CD14-positive monocyte (primary cell): Measurements from ENCODE around the gene MYO1H. TPM values are rescaled to one million over a fixed set of nuclear protein-coding genes. Genes with fewer than 3 reads are reported as not detected.

Experiments used
- DNase-seq, 3 donors: peaks; one replicate each; pipeline ENCODE4 v3.0.0-alpha.2; 2011 to 2022
- H2AFZ ChIP-seq: 2 replicates; pipeline ENCODE4 v1.6.0; 2012; ENCODE audit warnings: mild to moderate bottlenecking, low read depth, low read length, inconsistent platforms; ENCODE audit not compliant: insufficient read depth, poor library complexity, severe bottlenecking
- H3K27ac ChIP-seq, 2 donors: 1 replicate in 1 of 2; 2 replicates in 1 of 2; pipeline ENCODE4 v1.5.1; 2012 to 2013; ENCODE audit warnings: low read length in 2 of 2, control low read depth in 1 of 2, inconsistent platforms in 1 of 2, low read depth in 1 of 2, mild to moderate bottlenecking in 1 of 2
- H3K27me3 ChIP-seq, 2 donors: one replicate each; pipeline versions ENCODE4 v1.6.0 to v1.6.1; 2011 to 2013; ENCODE audit warnings: low read length in 2 of 2; ENCODE audit not compliant: control insufficient read depth in 2 of 2, insufficient read depth in 2 of 2
- H3K36me3 ChIP-seq, 2 donors: replicated peaks in 1 of 2; 1 replicate in 1 of 2; 2 replicates in 1 of 2; pipeline versions ENCODE4 v1.5.1 to v1.6.1; 2012 to 2013; ENCODE audit warnings: low read length in 2 of 2, control low read depth in 1 of 2, inconsistent platforms in 1 of 2, mild to moderate bottlenecking in 1 of 2; ENCODE audit not compliant: insufficient read depth in 2 of 2, control insufficient read depth in 1 of 2
- H3K4me1 ChIP-seq, 2 donors: 1 replicate in 1 of 2; 2 replicates in 1 of 2; pipeline versions ENCODE4 v1.5.1 to v1.6.1; 2012 to 2013; ENCODE audit warnings: low read length in 2 of 2, control low read depth in 1 of 2, inconsistent platforms in 1 of 2, mild to moderate bottlenecking in 1 of 2, moderate library complexity in 1 of 2; ENCODE audit not compliant: insufficient read depth in 2 of 2, control insufficient read depth in 1 of 2
- H3K4me2 ChIP-seq: replicated peaks from 2 replicates; pipeline ENCODE3; 2012; ENCODE audit warnings: low read length, moderate library complexity, mild to moderate bottlenecking; ENCODE audit not compliant: poor library complexity, severe bottlenecking; ENCODE audit errors: extremely low read depth
- H3K4me3 ChIP-seq, 3 experiments: fragments of 200-600 bp in 1 of 3; sonication (generic) in 1 of 3; replicated peaks in 1 of 3; 1 replicate in 2 of 3; 2 replicates in 1 of 3; pipeline ENCODE4 v1.5.1; 2011 to 2013; ENCODE audit warnings: low read length in 3 of 3, mild to moderate bottlenecking in 3 of 3, control low read depth in 2 of 3, low read depth in 2 of 3, inconsistent platforms in 1 of 3, moderate library complexity in 1 of 3
- H3K79me2 ChIP-seq: 2 replicates; pipeline ENCODE4 v1.6.0; 2012; ENCODE audit warnings: mild to moderate bottlenecking, control low read depth, inconsistent platforms, low read length, moderate library complexity; ENCODE audit not compliant: insufficient read depth
- H3K9ac ChIP-seq: 2 replicates; pipeline ENCODE4 v1.6.0; 2017; ENCODE audit warnings: low read length, mild to moderate bottlenecking; ENCODE audit not compliant: insufficient read depth, poor library complexity, severe bottlenecking
- H3K9me3 ChIP-seq, 2 donors: replicated peaks in 1 of 2; 1 replicate in 1 of 2; 2 replicates in 1 of 2; pipeline versions ENCODE4 v1.5.1 to v1.6.1; 2012 to 2013; ENCODE audit warnings: low read length in 2 of 2, control low read depth in 1 of 2; ENCODE audit not compliant: control insufficient read depth in 1 of 2, insufficient read depth in 1 of 2
- H4K20me1 ChIP-seq: 2 replicates; pipeline ENCODE4 v1.6.0; 2012; ENCODE audit warnings: mild to moderate bottlenecking, low read length, control low read depth, moderate library complexity; ENCODE audit not compliant: insufficient read depth
- H3K27ac Mint-ChIP-seq, 7 donors: one replicate each; pipeline ENCODE4 v1.8.0; 2020; ENCODE audit warnings: mild to moderate bottlenecking in 7 of 7, mixed read lengths in 7 of 7, moderate library complexity in 6 of 7, inconsistent platforms in 2 of 7
- H3K27me3 Mint-ChIP-seq, 3 donors: one replicate each; pipeline ENCODE4 v1.8.0; 2021 to 2022; ENCODE audit warnings: low read depth in 3 of 3, mild to moderate bottlenecking in 3 of 3, mixed read lengths in 3 of 3, moderate library complexity in 3 of 3, inconsistent platforms in 1 of 3
- H3K36me3 Mint-ChIP-seq, 2 donors: one replicate each; pipeline ENCODE4 v1.8.0; 2020; ENCODE audit warnings: mixed read lengths in 2 of 2, inconsistent platforms in 1 of 2, mild to moderate bottlenecking in 1 of 2
- H3K4me1 Mint-ChIP-seq: one replicate; pipeline ENCODE4 v1.8.0; 2020; ENCODE audit warnings: mild to moderate bottlenecking, mixed read lengths
- H3K4me3 Mint-ChIP-seq, 2 donors: one replicate each; pipeline ENCODE4 v1.8.0; 2020; ENCODE audit warnings: mild to moderate bottlenecking in 2 of 2, mixed read lengths in 2 of 2, moderate library complexity in 1 of 2
- H3K9me3 Mint-ChIP-seq, 7 donors: one replicate each; pipeline ENCODE4 v1.8.0; 2020 to 2022; ENCODE audit warnings: mixed read lengths in 7 of 7, mild to moderate bottlenecking in 6 of 7, moderate library complexity in 6 of 7, inconsistent platforms in 2 of 7
- CTCF ChIP-seq: fragments of 200-600 bp; IDR thresholded peaks from one replicate; pipeline ENCODE4 v1.8.0; 2022; ENCODE audit warnings: antibody characterized with exemption, mild to moderate bottlenecking
- WGBS: methylation state at CpG from one replicate; pipeline ENCODE4 v1.1.5; 2013; ENCODE audit warnings: missing lambda C conversion rate; ENCODE audit not compliant: insufficient coverage; 5-methylcytosine and 5-hydroxymethylcytosine counted together
- intact Hi-C, 2 donors: fragments of 100-400 bp; cut with micrococcal nuclease; formaldehyde crosslinking; loops; one replicate each; pipeline versions ENCODE4 v1.15.0 to v1.15.1; 2023
- polyA plus RNA-seq, 3 donors: library from polyadenylated mRNA; depleted of rRNA in 1 of 3; unstranded in 2 of 3; stranded (reverse) in 1 of 3; fragments of 300-500 nt in 2 of 3; fragments of >200 nt in 1 of 3; fragmentation: Illumina TruSeq in 2 of 3; gene quantifications; 1 replicate in 2 of 3; 2 replicates in 1 of 3; pipeline ENCODE4 v1.2.3, GENCODE V29; 2012 to 2021

The MYO1H gene
- polyA plus RNA-seq, 3 donors, result not detected

DNA sequence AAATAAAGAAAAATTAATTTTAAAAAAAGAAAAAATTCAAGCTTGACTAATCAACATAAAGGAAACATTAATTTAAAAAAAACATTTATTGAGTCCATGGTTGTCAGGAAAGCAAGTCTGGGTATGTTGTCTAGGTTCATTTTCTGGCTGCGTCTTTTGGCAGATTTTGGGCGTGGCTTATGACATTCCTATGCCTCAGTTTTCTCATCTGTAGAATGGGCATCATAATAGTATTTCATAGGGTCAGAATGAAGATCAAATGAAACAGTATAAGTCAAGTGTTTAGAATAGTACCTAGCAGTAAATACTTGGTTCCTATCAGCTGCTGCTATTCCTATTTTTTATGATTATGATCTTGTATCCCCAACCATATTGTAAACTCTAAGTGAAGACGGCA is 40.5 kb downstream of the MYO1H start:
- H3K27me3 Mint-ChIP-seq, result peaks cover 0 to 14% (median 6%) of the 10 kb centered on the region in 3 donors
- intact Hi-C loops, result no loop called here
- no CpG with 5 or more reads among the region's 3 CpGs for WGBS

GRCh38 chr12:109389146-109389545 is 41.4 kb downstream of the MYO1H start:
- TF ChIP-seq CTCF, result no peak
- no peaks in the 10 kb centered on the region for H3K36me3 Mint-ChIP-seq
- DNase-seq, result no peak
- peaks cover 0 to 5% of the 10 kb centered on the region in 2 donors for H3K9me3 ChIP-seq
- H4K20me1 ChIP-seq, result no peaks in the 10 kb centered on the region
- H3K4me1 ChIP-seq, result no peaks in the 10 kb centered on the region
- no peak overlapping the region for H2AFZ ChIP-seq
- H3K79me2 ChIP-seq, result no peaks in the 10 kb centered on the region
- H3K4me2 ChIP-seq, result no peak overlapping the region
- H3K27ac ChIP-seq, result no peak overlapping the region
- 97% methylated on average over 3 of the region's 4 CpGs for WGBS
- peaks cover 0 to 14% (median 6%) of the 10 kb centered on the region in 3 donors for H3K27me3 Mint-ChIP-seq
- H3K9me3 Mint-ChIP-seq, result peaks cover 0 to 6% (median 3%) of the 10 kb centered on the region in 7 donors
- no peak overlapping the region for H3K9ac ChIP-seq
- no peaks in the 10 kb centered on the region for H3K36me3 ChIP-seq
- intact Hi-C loops, result no loop called here
- H3K27ac Mint-ChIP-seq, result no peak overlapping the region
- no peak overlapping the region for H3K4me3 Mint-ChIP-seq
- no peaks in the 10 kb centered on the region for H3K27me3 ChIP-seq
- H3K4me1 Mint-ChIP-seq, result no peaks in the 10 kb centered on the region
- no peak overlapping the region for H3K4me3 ChIP-seq

More for the DNA sequence above, 40.5 kb downstream of the MYO1H start:
- no peaks in the 10 kb centered on the region for H3K36me3 ChIP-seq
- no peaks in the 10 kb centered on the region for H3K4me1 Mint-ChIP-seq
- H3K27me3 ChIP-seq, result no peaks in the 10 kb centered on the region
- no peak overlapping the region for H2AFZ ChIP-seq
- H3K27ac Mint-ChIP-seq, result no peak overlapping the region
- H3K4me2 ChIP-seq, result no peak overlapping the region
- no peaks in the 10 kb centered on the region for H3K79me2 ChIP-seq
- H3K36me3 Mint-ChIP-seq, result no peaks in the 10 kb centered on the region
- DNase-seq, result no peak
- no peak overlapping the region for H3K27ac ChIP-seq
- no peak overlapping the region for H3K4me3 Mint-ChIP-seq
- no peaks in the 10 kb centered on the region for H4K20me1 ChIP-seq
- peaks cover 0 to 5% of the 10 kb centered on the region in 2 donors for H3K9me3 ChIP-seq
- no peak overlapping the region for H3K4me3 ChIP-seq
- H3K9me3 Mint-ChIP-seq, result peaks cover 0 to 6% (median 3%) of the 10 kb centered on the region in 7 donors
- H3K9ac ChIP-seq, result no peak overlapping the region
- TF ChIP-seq CTCF, result no peak
- H3K4me1 ChIP-seq, result no peaks in the 10 kb centered on the region
